ENCODE data around the gene ARID5B. TPM values are rescaled to one million over a fixed set of nuclear protein-coding genes. Genes with fewer than 3 reads are reported as not detected.
A peak's percentile ranks its signal among the peaks of the same experiment; 100 is the strongest.

Gene ARID5B
- polyA plus RNA-seq, 1 experiment: 137 TPM

- H3K9me3 ChIP-seq (ENCODE audit: control insufficient read depth, insufficient read depth, low read length): no peaks in the 10 kb centered on the region
- no peak overlapping the region for H3K27ac ChIP-seq (ENCODE audit: low read depth, low read length)
- no peaks in the 10 kb centered on the region for H3K27me3 ChIP-seq (ENCODE audit: control insufficient read depth, insufficient read depth, low read length)
- no peak overlapping the region for H3K4me3 ChIP-seq (ENCODE audit: low read depth, low read length)
- CTCF ChIA-PET: interaction anchor here (0.7 to 1.1 kb wide), 2 partner anchors 154 to 165 kb away, joined by 3 to 6 read pairs; no protein-coding TSS in a partner anchor
- no peak for DNase-seq (ENCODE audit: low read depth, low spot score)
- POLR2A ChIA-PET: interaction anchor here (1.5 kb wide), 1 partner anchor 164 kb away, joined by 5 read pairs; no protein-coding TSS in a partner anchor
- TF ChIP-seq CTCF (IDR thresholded peaks at IDR 0.05; ENCODE audit: low read depth, low read length): no peak
These were observed 178.5 kb downstream of the ARID5B start for GRCh38 chr10:62079885-62080559.

GRCh38 chr10:62080905-62081304 is 179.4 kb downstream of the ARID5B start:
- ChIA-PET POLR2A (no interaction called here), CTCF (interaction anchor here (1.1 kb wide), 1 partner anchor 164 kb away, joined by 6 read pairs; no protein-coding TSS in a partner anchor)
- DNase-seq (ENCODE audit: low read depth, low spot score): no peak
- Histone ChIP-seq H3K27me3 (ENCODE audit: control insufficient read depth, insufficient read depth, low read length) (no peaks in the 10 kb centered on the region), H3K9me3 (ENCODE audit: control insufficient read depth, insufficient read depth, low read length) (no peaks in the 10 kb centered on the region), H3K27ac (ENCODE audit: low read depth, low read length) (peak overlapping the region; percentile 58), H3K4me3 (ENCODE audit: low read depth, low read length) (no peak overlapping the region)
- peak; percentile 21; the same call in 1 of the 2 replicates for TF ChIP-seq CTCF (IDR thresholded peaks at IDR 0.05; ENCODE audit: low read depth, low read length)

- Histone ChIP-seq H3K27me3 (ENCODE audit: control insufficient read depth, insufficient read depth, low read length) (no peaks in the 10 kb centered on the region), H3K4me3 (ENCODE audit: low read depth, low read length) (0 out of 2 replicates have a peak overlapping the region, but pooled peaks have one; percentile 5), H3K9me3 (ENCODE audit: control insufficient read depth, insufficient read depth, low read length) (no peaks in the 10 kb centered on the region), H3K27ac (ENCODE audit: low read depth, low read length) (no peak overlapping the region)
- DNase-seq (ENCODE audit: low read depth, low spot score): no peak
- POLR2A ChIA-PET: interaction anchor here (0.8 to 1.6 kb wide), 3 partner anchors 12 to 32 kb away, joined by 3 to 10 read pairs (median 3); no protein-coding TSS in a partner anchor
- CTCF ChIA-PET: interaction anchor here (1.0 kb wide), 1 partner anchor 43 kb away, joined by 3 read pairs; no protein-coding TSS in a partner anchor
- no peak for TF ChIP-seq CTCF (IDR thresholded peaks at IDR 0.05; ENCODE audit: low read depth, low read length)
These were observed 180.1 kb downstream of the ARID5B start for GRCh38 chr10:62081341-62082270.

DNA sequence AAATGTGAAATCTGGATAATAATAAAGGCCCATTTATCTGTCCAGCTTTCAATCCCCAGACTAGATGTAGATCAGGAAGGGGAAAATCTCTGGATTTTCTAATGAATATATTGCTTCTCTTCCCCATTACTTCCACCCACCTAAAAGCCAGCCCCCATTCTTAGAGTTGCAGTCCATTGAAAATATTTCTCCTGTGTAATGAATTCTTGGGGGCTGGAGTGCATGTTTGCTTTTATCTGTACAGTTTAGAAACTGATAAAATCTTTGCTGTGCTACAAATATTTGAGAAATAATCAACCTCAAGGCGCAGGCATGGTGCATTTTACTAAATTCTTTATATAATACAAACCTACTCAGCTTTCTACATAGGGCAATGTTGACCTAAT is 180.8 kb downstream of the ARID5B start:
- no peaks in the 10 kb centered on the region for H3K27me3 ChIP-seq (ENCODE audit: control insufficient read depth, insufficient read depth, low read length)
- H3K27ac ChIP-seq (ENCODE audit: low read depth, low read length): no peak overlapping the region
- ChIA-PET CTCF (interaction anchor here (1.0 kb wide), 1 partner anchor 44 kb away, joined by 3 read pairs; no protein-coding TSS in a partner anchor), POLR2A (interaction anchor here (0.5 to 1.6 kb wide), 6 partner anchors 12 to 48 kb away, joined by 3 to 10 read pairs (median 3); no protein-coding TSS in a partner anchor)
- no peaks in the 10 kb centered on the region for H3K9me3 ChIP-seq (ENCODE audit: control insufficient read depth, insufficient read depth, low read length)
- H3K4me3 ChIP-seq (ENCODE audit: low read depth, low read length): no peak overlapping the region
- no peak for DNase-seq (ENCODE audit: low read depth, low spot score)
- TF ChIP-seq CTCF (IDR thresholded peaks at IDR 0.05; ENCODE audit: low read depth, low read length): no peak

Data from AG04450 (cell line).